Ascending aorta (tissue), 2 donors: Measurements from ENCODE around the gene DPYSL4. TPM values are rescaled to one million over a fixed set of nuclear protein-coding genes. Genes with fewer than 3 reads are reported as not detected.

Experiments
- DNase-seq, 2 donors: peaks; one replicate each; pipeline ENCODE4 v3.0.0-alpha.2; 2019; ENCODE audit warnings: low spot score in 2 of 2
- H3K27ac ChIP-seq, 2 donors: fragments of 200-600 bp; sonication (generic); one replicate each; pipeline ENCODE4 v1.5.1; 2016 to 2017; ENCODE audit warnings: mild to moderate bottlenecking in 1 of 2
- H3K27me3 ChIP-seq: fragments of 200-600 bp; sonication (generic); one replicate; pipeline ENCODE4 v1.5.1; 2017
- H3K36me3 ChIP-seq, 2 donors: fragments of 200-600 bp; sonication (generic); one replicate each; pipeline ENCODE4 v1.5.1; 2016
- H3K4me1 ChIP-seq, 2 donors: fragments of 200-600 bp; sonication (generic); one replicate each; pipeline ENCODE4 v1.5.1; 2016 to 2017; ENCODE audit warnings: mild to moderate bottlenecking in 1 of 2
- H3K4me3 ChIP-seq, 2 donors: fragments of 200-600 bp; sonication (generic); one replicate each; pipeline ENCODE4 v1.5.1; 2016 to 2017; ENCODE audit warnings: mild to moderate bottlenecking in 1 of 2
- H3K9me3 ChIP-seq, 2 donors: fragments of 200-600 bp; sonication (generic); one replicate each; pipeline ENCODE4 v1.5.1; 2016
- CTCF ChIP-seq, 3 experiments: fragments of 200-600 bp in 2 of 3; fragments of 450-650 bp in 1 of 3; sonication (generic) in 2 of 3; IDR thresholded peaks; one replicate each; pipeline ENCODE4 v1.5.1; 2016 to 2019; ENCODE audit warnings: antibody characterized with exemption in 3 of 3, mild to moderate bottlenecking in 1 of 3, moderate library complexity in 1 of 3
- intact Hi-C: fragments of 100-400 bp; cut with DNase I; formaldehyde crosslinking; loops from one replicate; pipeline ENCODE4 v1.15.1; 2023
- total RNA-seq: library from RNA; depleted of rRNA; stranded (reverse); fragments of >200 nt; gene quantifications from one replicate; pipeline ENCODE4 v1.1.0, GENCODE V29; 2016

DPYSL4 gene
- total RNA-seq, 1 donor from 2014 or later, result not detected

GRCh38 chr10:132140167-132140925, 46.4 kb upstream of the DPYSL4 start:
- intact Hi-C loops, result loop anchor here (5.0 to 10.0 kb wide), 2 partner anchors 253 to 314 kb away; no protein-coding TSS in a partner anchor
- Histone ChIP-seq H3K9me3 (no peaks in the 10 kb centered on the region), H3K27ac (no peak overlapping the region), H3K4me1 (no peaks in the 10 kb centered on the region), H3K36me3 (no peaks in the 10 kb centered on the region), H3K27me3 (no peaks in the 10 kb centered on the region), H3K4me3 (no peak overlapping the region)
- no peak for TF ChIP-seq CTCF (IDR thresholded peaks at IDR 0.05)
- DNase-seq, result no peak

GRCh38 chr10:132141076-132141475, 45.7 kb upstream of the DPYSL4 start:
- no peak for TF ChIP-seq CTCF (IDR thresholded peaks at IDR 0.05)
- DNase-seq, result no peak
- Histone ChIP-seq H3K4me3 (no peak overlapping the region), H3K36me3 (no peaks in the 10 kb centered on the region), H3K27me3 (no peaks in the 10 kb centered on the region), H3K4me1 (no peaks in the 10 kb centered on the region), H3K9me3 (no peaks in the 10 kb centered on the region), H3K27ac (no peak overlapping the region)
- intact Hi-C loops, result loop anchor here (5.0 to 10.0 kb wide), 2 partner anchors 254 to 314 kb away; no protein-coding TSS in a partner anchor

GRCh38 chr10:132141526-132142395, 45.0 kb upstream of the DPYSL4 start:
- Histone ChIP-seq H3K27me3 (no peaks in the 10 kb centered on the region), H3K9me3 (no peaks in the 10 kb centered on the region), H3K4me3 (no peak overlapping the region), H3K4me1 (no peaks in the 10 kb centered on the region), H3K36me3 (no peaks in the 10 kb centered on the region), H3K27ac (no peak overlapping the region)
- no peak for TF ChIP-seq CTCF (IDR thresholded peaks at IDR 0.05)
- intact Hi-C loops, result loop anchor here (5.0 to 10.0 kb wide), 2 partner anchors 254 to 313 kb away; no protein-coding TSS in a partner anchor
- DNase-seq, result no peak

GRCh38 chr10:132142396-132143161, 44.2 kb upstream of the DPYSL4 start:
- Histone ChIP-seq H3K9me3 (no peaks in the 10 kb centered on the region), H3K4me3 (no peak overlapping the region), H3K36me3 (no peaks in the 10 kb centered on the region), H3K27ac (no peak overlapping the region), H3K27me3 (no peaks in the 10 kb centered on the region), H3K4me1 (no peaks in the 10 kb centered on the region)
- intact Hi-C loops, result loop anchor here (5.0 to 10.0 kb wide), 2 partner anchors 255 to 312 kb away; no protein-coding TSS in a partner anchor
- peak; percentile 20 to 79 (median 59) for TF ChIP-seq CTCF (IDR thresholded peaks at IDR 0.05)
- DNase-seq, result no peak

- intact Hi-C loops, result loop anchor here (5.0 to 10.0 kb wide), 2 partner anchors 256 to 312 kb away; no protein-coding TSS in a partner anchor
- DNase-seq, result no peak
- H3K9me3 ChIP-seq, result no peaks in the 10 kb centered on the region
- H3K27me3 ChIP-seq, result no peaks in the 10 kb centered on the region
- no peak overlapping the region for H3K4me3 ChIP-seq
- no peaks in the 10 kb centered on the region for H3K36me3 ChIP-seq
- no peak for TF ChIP-seq CTCF (IDR thresholded peaks at IDR 0.05)
- no peaks in the 10 kb centered on the region for H3K4me1 ChIP-seq
- H3K27ac ChIP-seq, result no peak overlapping the region
Measured at GRCh38 chr10:132143162-132143561, 43.6 kb upstream of the DPYSL4 start.
